MM.1S (cell line): ENCODE data around the gene AGBL1.

Experiments used
- DNase-seq: peaks from one replicate; pipeline ENCODE4 v3.0.0-alpha.2; 2015
- H2AFZ ChIP-seq: fragments of 300-600 bp; sonication (generic); 2 replicates; pipeline ENCODE4 v1.6.0; 2016; ENCODE audit warnings: antibody characterized with exemption, low read length
- H3F3A ChIP-seq: fragments of 300-600 bp; sonication (generic); 2 replicates; pipeline ENCODE4 v1.6.1; 2016; ENCODE audit warnings: mild to moderate bottlenecking, antibody characterized with exemption, low read length, moderate library complexity, mixed read lengths; ENCODE audit not compliant: insufficient read depth
- H3K27ac ChIP-seq: fragments of 300-600 bp; sonication (generic); 2 replicates; pipeline ENCODE4 v1.5.1; 2016; ENCODE audit warnings: mild to moderate bottlenecking, low read length
- H3K27me3 ChIP-seq: fragments of 300-600 bp; sonication (generic); replicated peaks from 2 replicates; pipeline ENCODE4 v1.6.0; 2016; ENCODE audit warnings: low read length; ENCODE audit not compliant: insufficient read depth
- H3K36me3 ChIP-seq: fragments of 300-600 bp; sonication (generic); replicated peaks from 2 replicates; pipeline ENCODE4 v1.6.1; 2016; ENCODE audit warnings: mild to moderate bottlenecking, low read length, mixed read lengths; ENCODE audit not compliant: insufficient read depth
- H3K4me1 ChIP-seq: fragments of 300-600 bp; sonication (generic); 2 replicates; pipeline ENCODE4 v1.6.1; 2016; ENCODE audit warnings: low read length, mixed read lengths
- H3K4me2 ChIP-seq: fragments of 300-600 bp; sonication (generic); 2 replicates; pipeline ENCODE4 v1.6.0; 2016; ENCODE audit warnings: low read depth, low read length
- H3K4me3 ChIP-seq: fragments of 300-600 bp; sonication (generic); 2 replicates; pipeline ENCODE4 v1.5.1; 2016; ENCODE audit warnings: low read length, mixed read lengths
- H3K79me2 ChIP-seq: fragments of 300-600 bp; sonication (generic); 2 replicates; pipeline ENCODE4 v1.6.1; 2016; ENCODE audit warnings: mixed run types, low read length, mixed read lengths
- H3K9ac ChIP-seq: fragments of 300-600 bp; sonication (generic); 2 replicates; pipeline ENCODE4 v1.6.1; 2016; ENCODE audit warnings: low read length, mixed read lengths
- H3K9me2 ChIP-seq: fragments of 300-600 bp; sonication (generic); replicated peaks from 2 replicates; pipeline ENCODE4 v1.6.1; 2016; ENCODE audit warnings: mild to moderate bottlenecking, low read length, mixed read lengths; ENCODE audit not compliant: insufficient read depth
- H3K9me3 ChIP-seq: fragments of 300-600 bp; sonication (generic); replicated peaks from 2 replicates; pipeline ENCODE4 v1.6.1; 2016; ENCODE audit warnings: mild to moderate bottlenecking, low read length, mixed read lengths; ENCODE audit not compliant: insufficient read depth
- H4K20me1 ChIP-seq: fragments of 300-600 bp; sonication (generic); 2 replicates; pipeline ENCODE4 v1.6.1; 2016; ENCODE audit warnings: mild to moderate bottlenecking, low read length, moderate library complexity, mixed read lengths; ENCODE audit not compliant: insufficient read depth
- EZH2 ChIP-seq: fragments of 300-600 bp; sonication (generic); optimal IDR thresholded peaks from 2 replicates; pipeline ENCODE3; 2017; ENCODE audit warnings: low read depth, mild to moderate bottlenecking, antibody characterized with exemption, low read length, mixed read lengths
- EZH2phosphoT487 ChIP-seq: fragments of 300-600 bp; sonication (generic); IDR thresholded peaks from 2 replicates; pipeline ENCODE4 v1.6.1; 2018; ENCODE audit warnings: antibody characterized with exemption, low read length
- TF ChIP-seq, protein P1 (sequence below): fragments of 300-600 bp; sonication (generic); IDR thresholded peaks from 2 replicates; pipeline ENCODE4 v1.5.1; 2016; ENCODE audit warnings: antibody characterized with exemption, low read length, mixed read lengths

AGBL1 gene

GRCh38 chr15:86676002-86676401 lies 596.3 kb downstream of the AGBL1 start:
- Histone ChIP-seq H3K9me2 (no peaks in the 10 kb centered on the region), H3K27ac (no peak overlapping the region), H3K4me1 (no peaks in the 10 kb centered on the region), H3K27me3 (no peaks in the 10 kb centered on the region), H3F3A (no peaks in the 10 kb centered on the region), H3K9me3 (no peaks in the 10 kb centered on the region), H2AFZ (no peak overlapping the region), H4K20me1 (no peaks in the 10 kb centered on the region), H3K36me3 (no peaks in the 10 kb centered on the region), H3K4me3 (no peak overlapping the region), H3K9ac (no peak overlapping the region), H3K79me2 (no peaks in the 10 kb centered on the region), H3K4me2 (no peak overlapping the region)
- TF ChIP-seq EZH2phosphoT487 = no peak
- no peak for DNase-seq

DNA sequence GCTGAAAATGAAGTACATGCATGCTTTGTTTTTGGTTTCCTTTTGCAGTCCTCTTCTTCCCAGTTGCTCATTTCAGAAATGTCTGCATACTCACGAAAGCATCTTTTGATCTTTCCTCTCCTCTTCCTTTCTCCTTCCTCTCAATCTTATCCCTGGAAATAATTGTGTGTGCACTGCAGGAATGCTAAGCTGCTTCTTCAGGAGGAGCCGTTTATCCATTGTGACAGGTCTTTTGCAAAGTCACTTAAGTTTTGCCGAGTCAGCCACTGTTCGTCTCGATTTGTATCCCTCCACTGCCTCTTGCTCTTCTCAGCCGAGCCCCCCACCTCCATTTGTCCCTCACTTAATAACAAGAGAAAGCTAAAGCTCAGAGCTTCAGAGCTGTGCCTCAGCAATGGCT lies 597.6 kb downstream of the AGBL1 start:
- Histone ChIP-seq H3K27me3 (no peaks in the 10 kb centered on the region), H3K4me3 (no peak overlapping the region), H3K9me3 (no peaks in the 10 kb centered on the region), H3K79me2 (no peaks in the 10 kb centered on the region), H3K4me2 (no peak overlapping the region), H3K4me1 (no peaks in the 10 kb centered on the region), H3F3A (no peaks in the 10 kb centered on the region), H3K9me2 (no peaks in the 10 kb centered on the region), H2AFZ (no peak overlapping the region), H3K36me3 (no peaks in the 10 kb centered on the region), H3K27ac (no peak overlapping the region), H4K20me1 (no peaks in the 10 kb centered on the region), H3K9ac (no peak overlapping the region)
- no peak for TF ChIP-seq EZH2phosphoT487
- TF ChIP-seq, protein P1, sequence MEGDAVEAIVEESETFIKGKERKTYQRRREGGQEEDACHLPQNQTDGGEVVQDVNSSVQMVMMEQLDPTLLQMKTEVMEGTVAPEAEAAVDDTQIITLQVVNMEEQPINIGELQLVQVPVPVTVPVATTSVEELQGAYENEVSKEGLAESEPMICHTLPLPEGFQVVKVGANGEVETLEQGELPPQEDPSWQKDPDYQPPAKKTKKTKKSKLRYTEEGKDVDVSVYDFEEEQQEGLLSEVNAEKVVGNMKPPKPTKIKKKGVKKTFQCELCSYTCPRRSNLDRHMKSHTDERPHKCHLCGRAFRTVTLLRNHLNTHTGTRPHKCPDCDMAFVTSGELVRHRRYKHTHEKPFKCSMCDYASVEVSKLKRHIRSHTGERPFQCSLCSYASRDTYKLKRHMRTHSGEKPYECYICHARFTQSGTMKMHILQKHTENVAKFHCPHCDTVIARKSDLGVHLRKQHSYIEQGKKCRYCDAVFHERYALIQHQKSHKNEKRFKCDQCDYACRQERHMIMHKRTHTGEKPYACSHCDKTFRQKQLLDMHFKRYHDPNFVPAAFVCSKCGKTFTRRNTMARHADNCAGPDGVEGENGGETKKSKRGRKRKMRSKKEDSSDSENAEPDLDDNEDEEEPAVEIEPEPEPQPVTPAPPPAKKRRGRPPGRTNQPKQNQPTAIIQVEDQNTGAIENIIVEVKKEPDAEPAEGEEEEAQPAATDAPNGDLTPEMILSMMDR = no peak
- TF ChIP-seq EZH2 = no peak
- DNase-seq = no peak

GRCh38 chr15:86685263-86685662 lies 605.6 kb downstream of the AGBL1 start:
- Histone ChIP-seq H3K9ac (no peak overlapping the region), H2AFZ (no peak overlapping the region)

DNA sequence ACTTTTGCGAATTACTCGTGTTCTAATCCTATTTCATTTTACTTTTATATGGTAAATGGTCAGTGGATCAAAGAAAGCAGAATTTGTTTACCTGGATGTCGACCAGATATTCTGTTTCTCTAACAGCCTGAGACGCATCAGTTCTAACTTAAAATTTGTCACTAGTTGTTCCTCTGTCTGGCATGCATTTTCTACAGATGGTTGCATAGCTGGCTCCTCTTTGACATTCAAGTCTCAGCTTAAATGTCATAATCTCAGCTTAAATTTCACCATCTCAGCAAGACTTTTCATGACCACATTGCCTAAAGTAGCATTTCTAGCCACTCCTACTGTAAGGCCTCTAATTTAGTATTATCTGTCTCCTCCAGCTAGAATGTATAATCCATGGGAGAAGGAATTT lies 609.3 kb downstream of the AGBL1 start:
- no peaks in the 10 kb centered on the region for H3K9me3 ChIP-seq
- no peak overlapping the region for H3K27ac ChIP-seq
- no peaks in the 10 kb centered on the region for H3K27me3 ChIP-seq
- 0 out of 2 replicates have a peak, but pooled peaks cover 4% of the 10 kb centered on the region for H3K9me2 ChIP-seq
- no peaks in the 10 kb centered on the region for H3F3A ChIP-seq
- H3K79me2 ChIP-seq = no peaks in the 10 kb centered on the region
- H3K36me3 ChIP-seq = no peaks in the 10 kb centered on the region
- TF ChIP-seq, protein P1 = no peak
- TF ChIP-seq EZH2 (no peak), EZH2phosphoT487 (no peak)
- no peak overlapping the region for H3K9ac ChIP-seq
- no peak overlapping the region for H2AFZ ChIP-seq
- H3K4me2 ChIP-seq = no peak overlapping the region
- H3K4me3 ChIP-seq = no peak overlapping the region
- DNase-seq = no peak
- no peaks in the 10 kb centered on the region for H3K4me1 ChIP-seq
- H4K20me1 ChIP-seq = no peaks in the 10 kb centered on the region

More at GRCh38 chr15:86685263-86685662, 605.6 kb downstream of the AGBL1 start:
- no peak overlapping the region for H3K4me3 ChIP-seq
- no peaks in the 10 kb centered on the region for H3K27me3 ChIP-seq
- H3K27ac ChIP-seq = no peak overlapping the region
- no peak for DNase-seq
- H4K20me1 ChIP-seq = no peaks in the 10 kb centered on the region
- 0 out of 2 replicates have a peak, but pooled peaks cover 4% of the 10 kb centered on the region for H3K9me2 ChIP-seq
- no peak overlapping the region for H3K4me2 ChIP-seq
- no peaks in the 10 kb centered on the region for H3K4me1 ChIP-seq
- no peaks in the 10 kb centered on the region for H3F3A ChIP-seq
- no peak for TF ChIP-seq EZH2phosphoT487
- TF ChIP-seq EZH2 = no peak
- TF ChIP-seq, protein P1 = no peak
- H3K9me3 ChIP-seq = no peaks in the 10 kb centered on the region
- H3K36me3 ChIP-seq = no peaks in the 10 kb centered on the region
- no peaks in the 10 kb centered on the region for H3K79me2 ChIP-seq
